Muscle of leg (tissue), 11 donors: ENCODE data around the gene TMEM201. TPM values are rescaled to one million over a fixed set of nuclear protein-coding genes. Genes with fewer than 3 reads are reported as not detected.

Experiments
- DNase-seq: peaks from one replicate; pipeline ENCODE4 v3.0.0; 2013
- H3K27ac ChIP-seq: one replicate; pipeline ENCODE4 v1.5.1; 2013; ENCODE audit warnings: mild to moderate bottlenecking, low read length, control low read depth
- H3K27me3 ChIP-seq: one replicate; pipeline ENCODE4 v1.6.1; 2013; ENCODE audit warnings: low read length; ENCODE audit not compliant: control insufficient read depth, insufficient read depth
- H3K36me3 ChIP-seq: one replicate; pipeline ENCODE4 v1.6.1; 2013; ENCODE audit warnings: low read length; ENCODE audit not compliant: control insufficient read depth, insufficient read depth
- H3K4me1 ChIP-seq: one replicate; pipeline ENCODE4 v1.6.1; 2013; ENCODE audit warnings: low read length; ENCODE audit not compliant: control insufficient read depth, insufficient read depth
- H3K4me3 ChIP-seq: one replicate; pipeline ENCODE4 v1.5.1; 2013; ENCODE audit warnings: low read length, control low read depth
- H3K9me3 ChIP-seq: replicated peaks from 2 replicates; pipeline ENCODE4 v1.6.1; 2013; ENCODE audit warnings: low read depth, low read length; ENCODE audit not compliant: control insufficient read depth
- WGBS: methylation state at CpG from one replicate; pipeline ENCODE4 v1.1.5; 2013; ENCODE audit warnings: missing lambda C conversion rate; ENCODE audit not compliant: insufficient coverage; 5-methylcytosine and 5-hydroxymethylcytosine counted together
- polyA plus RNA-seq, 8 donors: library from polyadenylated mRNA; unstranded; fragments of 120-200 nt; gene quantifications; one replicate each; pipeline versions ENCODE4 v1.2.1 to v1.2.3, GENCODE V29; 2013; ENCODE audit warnings: inconsistent platforms in 1 of 8, low replicate concordance in 1 of 8; ENCODE audit not compliant: insufficient read length in 8 of 8, insufficient read depth in 1 of 8
- total RNA-seq: library from RNA; stranded (reverse); fragments of 120-200 nt; gene quantifications from one replicate; pipeline ENCODE4 v1.2.4, GENCODE V29; 2013

Gene TMEM201
- total and polyA plus RNA-seq, 9 donors = 6.9 to 22.2 (median 19.1) TPM

- no peak overlapping the region for H3K27ac ChIP-seq
- peaks cover 2% of the 10 kb centered on the region for H3K4me1 ChIP-seq
- WGBS = 61% methylated on average over 2 of the region's 3 CpGs
- no peak for DNase-seq
- H3K4me3 ChIP-seq = no peak overlapping the region
- no peaks in the 10 kb centered on the region for H3K9me3 ChIP-seq
- no peaks in the 10 kb centered on the region for H3K36me3 ChIP-seq
- peaks cover 4% of the 10 kb centered on the region for H3K27me3 ChIP-seq
Observed at GRCh38 chr1:9631613-9632012, 42.9 kb downstream of the TMEM201 start.

DNA sequence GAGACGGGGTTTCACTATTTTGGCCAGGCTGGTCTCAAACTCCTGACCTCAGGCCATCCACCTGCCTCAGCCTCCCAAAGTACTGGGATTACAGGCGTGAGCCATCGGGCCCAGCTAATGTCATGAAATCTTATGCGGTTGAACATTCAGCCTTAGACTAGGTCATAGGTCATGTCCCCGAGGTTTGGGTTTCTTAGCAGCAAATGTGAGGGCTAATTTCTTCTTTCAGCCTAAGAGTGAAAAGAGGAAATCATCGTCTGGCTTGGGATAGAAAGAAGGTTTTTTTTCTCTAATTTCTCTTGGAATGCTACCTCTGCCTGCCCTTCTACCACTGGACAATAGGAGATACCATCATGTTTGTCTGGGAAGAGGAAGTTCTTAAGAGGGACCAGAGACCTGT, 44.8 kb downstream of the TMEM201 start:
- Histone ChIP-seq H3K27me3 (no peaks in the 10 kb centered on the region), H3K27ac (no peak overlapping the region), H3K36me3 (no peaks in the 10 kb centered on the region), H3K4me3 (no peak overlapping the region), H3K9me3 (peaks cover 2% of the 10 kb centered on the region), H3K4me1 (no peaks in the 10 kb centered on the region)
- no peak for DNase-seq
- 64% methylated on average over 5 of the region's 6 CpGs for WGBS

- Histone ChIP-seq H3K9me3 (peaks cover 2% of the 10 kb centered on the region), H3K27me3 (no peaks in the 10 kb centered on the region), H3K36me3 (no peaks in the 10 kb centered on the region), H3K4me1 (no peaks in the 10 kb centered on the region), H3K4me3 (no peak overlapping the region), H3K27ac (no peak overlapping the region)
- WGBS = 73% methylated on average over 1 of the region's 2 CpGs
- no peak for DNase-seq
Observed at GRCh38 chr1:9634582-9634981, 45.9 kb downstream of the TMEM201 start.

DNA sequence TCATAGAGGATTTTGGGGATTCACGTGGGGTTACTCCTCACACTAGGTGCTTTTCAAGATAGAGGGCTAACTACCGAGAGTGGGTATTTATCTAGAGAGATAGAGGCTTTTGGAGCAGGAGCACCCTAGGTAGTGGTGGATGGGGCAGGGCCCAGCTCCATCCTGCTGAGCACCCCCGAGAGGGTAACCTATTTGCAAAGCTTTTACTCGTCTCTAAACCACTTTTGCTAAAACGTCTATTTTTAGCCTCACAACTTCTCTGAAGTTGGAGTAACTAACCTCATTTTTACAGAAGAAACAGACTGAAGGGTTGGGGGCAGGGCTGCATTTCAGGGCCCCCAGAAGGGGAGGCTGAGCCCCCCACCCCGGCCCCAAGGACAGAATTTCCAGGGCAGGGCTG, 50.5 kb downstream of the TMEM201 start:
- no CpG with 5 or more reads among the region's 6 CpGs for WGBS
- Histone ChIP-seq H3K36me3 (no peaks in the 10 kb centered on the region), H3K9me3 (peaks cover 2% of the 10 kb centered on the region), H3K4me3 (no peak overlapping the region), H3K27me3 (peaks cover 3% of the 10 kb centered on the region), H3K27ac (no peak overlapping the region), H3K4me1 (no peaks in the 10 kb centered on the region)
- DNase-seq = no peak

DNA sequence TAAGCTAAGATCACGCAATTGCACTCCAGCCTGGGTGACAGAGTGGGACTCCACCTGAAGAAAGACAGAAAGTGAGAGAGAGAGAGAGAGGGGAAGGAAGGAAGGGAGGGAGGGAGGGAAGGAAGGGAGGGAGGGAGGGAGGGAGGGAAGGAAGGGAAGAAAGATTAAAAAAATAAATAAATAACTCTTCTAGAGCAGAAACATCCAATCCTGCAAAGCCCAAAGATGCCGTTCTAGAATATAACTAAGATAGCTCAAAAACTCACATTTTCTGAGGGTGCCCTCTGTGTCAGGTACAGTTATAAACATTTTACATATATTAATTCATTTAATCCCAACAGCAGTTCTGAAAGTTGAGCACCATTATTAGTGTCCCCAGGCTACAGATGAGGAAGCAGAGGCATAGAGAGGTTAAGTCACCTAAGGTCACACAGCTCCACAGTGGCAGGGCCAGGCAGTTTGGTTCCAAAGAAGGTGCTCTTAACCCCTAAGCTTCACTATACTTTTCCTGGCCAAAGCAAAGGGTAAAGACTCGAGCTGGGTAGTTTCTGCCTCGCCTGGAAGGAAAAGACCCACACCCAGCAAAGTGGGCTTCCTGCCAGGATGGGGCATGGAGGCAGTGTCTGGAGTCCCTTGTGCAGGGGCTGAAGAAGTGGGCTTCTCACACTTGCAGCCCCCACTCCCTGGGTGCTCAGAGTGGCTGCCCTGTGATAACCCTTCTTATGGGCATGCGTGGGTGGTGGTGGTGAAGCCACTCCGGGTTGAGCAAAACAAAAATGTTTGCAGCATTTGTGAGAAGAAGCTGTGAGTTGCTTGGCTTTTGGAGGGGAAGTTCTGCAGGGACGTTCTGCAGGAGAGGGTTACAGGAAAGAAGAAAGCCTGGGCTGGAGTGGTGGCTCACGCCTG, 54.9 kb downstream of the TMEM201 start:
- Histone ChIP-seq H3K9me3 (no peaks in the 10 kb centered on the region), H3K36me3 (no peaks in the 10 kb centered on the region), H3K27ac (no peak overlapping the region), H3K4me3 (no peak overlapping the region), H3K4me1 (no peaks in the 10 kb centered on the region), H3K27me3 (peaks cover 6% of the 10 kb centered on the region)
- WGBS = 47% methylated on average over 3 of the region's 8 CpGs
- no peak for DNase-seq

GRCh38 chr1:9646037-9646436, 57.3 kb downstream of the TMEM201 start:
- H3K27ac ChIP-seq = no peak overlapping the region
- WGBS = 88% methylated on average over 9 of the region's 13 CpGs
- H3K4me1 ChIP-seq = no peaks in the 10 kb centered on the region

GRCh38 chr1:9648171-9648570, 59.5 kb downstream of the TMEM201 start:
- H3K27ac ChIP-seq = no peak overlapping the region
- no peak overlapping the region for H3K4me3 ChIP-seq
- no peaks in the 10 kb centered on the region for H3K9me3 ChIP-seq
- peaks cover 37% of the 10 kb centered on the region for H3K27me3 ChIP-seq
- 27% methylated on average over 9 of the region's 10 CpGs for WGBS
- no peaks in the 10 kb centered on the region for H3K4me1 ChIP-seq
- DNase-seq = no peak
- no peaks in the 10 kb centered on the region for H3K36me3 ChIP-seq

More at GRCh38 chr1:9646037-9646436, 57.3 kb downstream of the TMEM201 start:
- no peak for DNase-seq
- Histone ChIP-seq H3K27me3 (peaks cover 20% of the 10 kb centered on the region), H3K9me3 (no peaks in the 10 kb centered on the region), H3K4me3 (no peak overlapping the region), H3K36me3 (no peaks in the 10 kb centered on the region)

GRCh38 chr1:9649769-9650168, 61.1 kb downstream of the TMEM201 start:
- Histone ChIP-seq H3K36me3 (no peaks in the 10 kb centered on the region), H3K27me3 (peaks cover 52% of the 10 kb centered on the region), H3K9me3 (no peaks in the 10 kb centered on the region), H3K27ac (no peak overlapping the region), H3K4me3 (no peak overlapping the region), H3K4me1 (no peaks in the 10 kb centered on the region)
- no peak for DNase-seq
- no CpG with 5 or more reads among the region's 3 CpGs for WGBS

DNA sequence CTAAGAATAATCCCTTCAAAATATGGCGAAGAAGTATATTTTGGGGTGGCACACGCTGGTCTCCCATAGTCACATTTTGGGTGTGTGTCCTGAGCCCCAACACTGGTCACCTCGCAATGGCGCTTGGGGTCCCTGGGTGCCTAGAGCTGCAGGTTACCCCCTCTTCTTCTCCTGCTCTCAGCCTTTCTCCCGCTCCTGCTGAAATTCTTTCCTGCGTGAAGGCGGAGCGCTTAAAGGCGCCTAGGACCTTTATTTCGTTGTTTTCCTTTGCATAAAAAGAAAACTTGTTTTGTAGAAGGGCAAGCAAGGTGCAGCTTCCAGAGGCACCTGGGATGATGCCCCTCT, 62.5 kb downstream of the TMEM201 start:
- no peaks in the 10 kb centered on the region for H3K4me1 ChIP-seq
- WGBS = 53% methylated on average over 5 of the region's 10 CpGs
- peaks cover 56% of the 10 kb centered on the region for H3K27me3 ChIP-seq
- peak overlapping the region; percentile 21 for H3K4me3 ChIP-seq
- H3K36me3 ChIP-seq = no peaks in the 10 kb centered on the region
- no peaks in the 10 kb centered on the region for H3K9me3 ChIP-seq
- DNase-seq = no peak
- H3K27ac ChIP-seq = no peak overlapping the region

- under 1% methylated on average over 85 of the region's 94 CpGs for WGBS
- peak within 1 kb of the TSS; percentile 33 for H3K4me3 ChIP-seq
- no peaks in the 10 kb centered on the region for H3K36me3 ChIP-seq
- peaks cover 56% of the 10 kb centered on the region for H3K27me3 ChIP-seq
- no peaks in the 10 kb centered on the region for H3K4me1 ChIP-seq
- peak; percentile 44 for DNase-seq
- H3K27ac ChIP-seq = no peak within 1 kb of the TSS
- H3K9me3 ChIP-seq = no peaks in the 10 kb centered on the region
Observed at GRCh38 chr1:9651565-9652378, 63.1 kb downstream of the TMEM201 start, which contains the start of gene PIK3CD. Gene PIK3CD, plus strand, starts transcription at chr1:9651731. Its CDS starts 58,725 bp downstream, at chr1:9710456.
